B cell (primary cell): ENCODE measurements around the gene SSC5D. TPM values are rescaled to one million over a fixed set of nuclear protein-coding genes. Genes with fewer than 3 reads are reported as not detected.

Experiments
- ATAC-seq: fragments of 200-7000 bp; cut with Tn5 transposase; one replicate; pipeline ENCODE4 v1.10.0; 2021; ENCODE audit warnings: low read depth, mild to moderate bottlenecking, moderate number of reproducible peaks, moderate library complexity
- CTCF ChIA-PET: fragments of 350-600 bp; sonication (Branson Sonifier 250); formaldehyde crosslinking; loops from one replicate; lab custom pipeline; 2021; ENCODE audit warnings: antibody characterized with exemption, inconsistent platforms; lab: Charles Lee
- POLR2A ChIA-PET: fragments of 350-600 bp; sonication (Branson Sonifier 250); formaldehyde crosslinking; loops from one replicate; lab custom pipeline; 2021; ENCODE audit warnings: antibody characterized with exemption; lab: Charles Lee
- DNase-seq: peaks from one replicate; pipeline ENCODE4 v3.0.0; 2013
- H2AFZ ChIP-seq: 2 replicates; pipeline ENCODE4 v1.6.1; 2012; ENCODE audit warnings: mild to moderate bottlenecking, low read depth, low read length; ENCODE audit not compliant: insufficient read depth, poor library complexity, severe bottlenecking
- H3K27ac ChIP-seq, 2 donors: 1 replicate in 1 of 2; 2 replicates in 1 of 2; pipeline ENCODE4 v1.5.1; 2012 to 2013; ENCODE audit warnings: low read length in 2 of 2, mild to moderate bottlenecking in 2 of 2, moderate library complexity in 1 of 2
- H3K27me3 ChIP-seq, 4 experiments: fragments of 200-600 bp in 1 of 4; sonication (generic) in 1 of 4; replicated peaks in 1 of 4; 1 replicate in 2 of 4; 2 replicates in 2 of 4; pipeline versions ENCODE4 v1.6.1 to v1.7.0; 2013 to 2016; ENCODE audit warnings: low read length in 3 of 4, mild to moderate bottlenecking in 2 of 4, mixed read lengths in 1 of 4, moderate library complexity in 1 of 4; ENCODE audit not compliant: insufficient read depth in 4 of 4, control insufficient read depth in 3 of 4; ENCODE audit errors: control extremely low read depth in 1 of 4
- H3K36me3 ChIP-seq, 2 experiments: replicated peaks in 1 of 2; 1 replicate in 1 of 2; 2 replicates in 1 of 2; pipeline versions ENCODE4 v1.6.1 to v1.7.1; 2013; ENCODE audit warnings: low read length in 1 of 2; ENCODE audit not compliant: insufficient read depth in 2 of 2, control insufficient read depth in 1 of 2; ENCODE audit errors: control extremely low read depth in 1 of 2, extremely low read depth in 1 of 2
- H3K4me1 ChIP-seq, 2 donors: fragments of 200-600 bp in 1 of 2; sonication (generic) in 1 of 2; 1 replicate in 1 of 2; 2 replicates in 1 of 2; pipeline versions ENCODE4 v1.5.1 to v1.6.1; 2013 to 2017; ENCODE audit warnings: low read length in 2 of 2; ENCODE audit not compliant: control insufficient read depth in 2 of 2, insufficient read depth in 2 of 2
- H3K4me2 ChIP-seq: replicated peaks from 2 replicates; pipeline ENCODE3; 2012; ENCODE audit warnings: mild to moderate bottlenecking, low read depth, low read length; ENCODE audit not compliant: poor library complexity, severe bottlenecking
- H3K4me3 ChIP-seq, 5 experiments: fragments of 200-600 bp in 1 of 5; sonication (generic) in 1 of 5; 1 replicate in 3 of 5; 2 replicates in 2 of 5; pipeline versions ENCODE4 v1.5.1 to v1.7.0; 2011 to 2016; ENCODE audit warnings: low read length in 4 of 5, mild to moderate bottlenecking in 4 of 5, low read depth in 2 of 5, control low read depth in 1 of 5, moderate library complexity in 1 of 5; ENCODE audit not compliant: insufficient read depth in 1 of 5; ENCODE audit errors: control extremely low read depth in 1 of 5, extremely low read depth in 1 of 5
- H3K79me2 ChIP-seq: fragments of 200-600 bp; sonication (generic); one replicate; pipeline ENCODE4 v1.6.0; 2016; ENCODE audit warnings: low read length; ENCODE audit not compliant: control insufficient read depth, insufficient read depth
- H3K9ac ChIP-seq: fragments of 200-600 bp; sonication (generic); 2 replicates; pipeline ENCODE4 v1.6.1; 2017; ENCODE audit warnings: mild to moderate bottlenecking, low read length, moderate library complexity
- H3K9me3 ChIP-seq, 3 donors: one replicate each; pipeline versions ENCODE4 v1.6.1 to v1.7.1; 2013; ENCODE audit warnings: low read length in 2 of 3; ENCODE audit not compliant: control insufficient read depth in 2 of 3, insufficient read depth in 1 of 3; ENCODE audit errors: control extremely low read depth in 1 of 3
- H4K20me1 ChIP-seq: 2 replicates; pipeline ENCODE4 v1.6.0; 2012; ENCODE audit warnings: mild to moderate bottlenecking, low read length; ENCODE audit not compliant: insufficient read depth, control insufficient read depth, poor library complexity, severe bottlenecking
- H3K27ac Mint-ChIP-seq: one replicate; pipeline ENCODE4 v1.8.0; 2021; ENCODE audit warnings: mixed read lengths
- H3K27me3 Mint-ChIP-seq: one replicate; pipeline ENCODE4 v1.8.0; 2021; ENCODE audit warnings: mixed read lengths
- H3K4me1 Mint-ChIP-seq: one replicate; pipeline ENCODE4 v1.8.0; 2021; ENCODE audit warnings: mixed read lengths
- H3K4me3 Mint-ChIP-seq: one replicate; pipeline ENCODE4 v1.8.0; 2021; ENCODE audit warnings: mixed read lengths
- H3K9me3 Mint-ChIP-seq: one replicate; pipeline ENCODE4 v1.8.0; 2022; ENCODE audit warnings: mixed read lengths; ENCODE audit not compliant: insufficient read depth
- EZH2 ChIP-seq: IDR thresholded peaks from 2 replicates; pipeline ENCODE4 v1.6.1; 2012; ENCODE audit warnings: borderline replicate concordance, low read depth, mild to moderate bottlenecking, moderate library complexity, low read length; ENCODE audit not compliant: insufficient read depth, poor library complexity, severe bottlenecking
- WGBS: methylation state at CpG from one replicate; pipeline ENCODE4 v1.1.5; 2013; ENCODE audit warnings: missing lambda C conversion rate; ENCODE audit not compliant: insufficient coverage; 5-methylcytosine and 5-hydroxymethylcytosine counted together
- intact Hi-C: fragments of 100-400 bp; cut with micrococcal nuclease; formaldehyde crosslinking; loops from one replicate; pipeline ENCODE4 v1.10.0; 2022
- polyA plus RNA-seq: library from polyadenylated mRNA; depleted of rRNA; stranded (reverse); fragments of >200 nt; gene quantifications from 2 replicates; pipeline ENCODE4 v1.2.3, GENCODE V29; 2012
- total RNA-seq, 2 donors: library from RNA; stranded (reverse); fragments of 120-200 nt in 1 of 2; gene quantifications; 1 replicate in 1 of 2; 2 replicates in 1 of 2; pipeline versions ENCODE4 v1.2.3 to v1.2.4, GENCODE V29; 2013 to 2022
- TF ChIP-seq, protein P1 (sequence below): fragments of 200-600 bp; IDR thresholded peaks from one replicate; pipeline ENCODE4 v1.8.0; 2022; ENCODE audit warnings: antibody characterized with exemption, mild to moderate bottlenecking

SSC5D gene
- total and polyA plus RNA-seq, 2 donors (not counting 1 experiment from before 2014, with no cell fraction given): 0.22 to 0.44 TPM

DNA sequence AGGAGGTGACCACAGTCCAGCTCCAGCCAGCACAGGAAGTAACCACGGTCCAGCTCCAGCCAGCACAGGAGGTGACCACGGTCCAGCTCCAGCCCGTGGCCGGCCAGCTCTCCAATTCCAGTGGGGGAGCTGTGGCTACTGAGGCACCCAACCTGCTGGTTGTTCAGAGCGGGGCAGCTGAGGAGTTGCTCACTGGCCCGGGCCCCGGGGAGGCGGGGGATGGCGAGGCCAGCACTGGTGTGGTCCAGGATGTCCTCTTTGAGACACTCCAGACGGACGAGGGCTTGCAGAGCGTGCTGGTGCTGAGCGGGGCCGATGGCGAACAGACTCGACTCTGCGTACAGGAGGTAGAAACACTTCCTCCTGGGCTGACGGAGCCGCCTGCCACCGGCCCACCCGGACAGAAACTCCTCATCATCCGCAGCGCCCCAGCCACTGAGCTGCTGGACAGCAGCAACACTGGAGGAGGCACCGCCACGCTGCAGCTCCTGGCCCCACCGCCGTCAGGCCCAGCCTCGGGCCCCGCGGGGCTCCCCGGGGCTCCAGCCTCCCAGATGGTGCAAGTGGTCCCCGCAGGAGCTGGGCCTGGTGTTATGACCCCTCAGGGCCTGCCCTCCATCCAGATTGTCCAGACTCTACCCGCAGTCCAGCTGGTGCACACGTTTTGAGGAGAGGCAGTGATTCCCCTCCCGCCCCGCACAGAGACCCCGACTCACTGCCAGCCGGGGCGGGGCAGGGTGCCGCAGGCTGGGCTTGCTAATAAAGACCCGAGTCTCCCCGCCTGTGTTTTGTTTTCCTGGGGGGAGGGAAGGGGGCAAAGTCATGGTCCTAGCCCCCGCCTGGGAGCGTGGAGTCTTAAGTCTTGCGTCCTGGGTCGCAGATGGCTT, 4.3 kb upstream of the SSC5D start:
- DNase-seq (no peak), ATAC-seq (no peak)
- Histone ChIP-seq H3K27ac (peak overlapping the region in 1 of 2 donors; percentile 70), H3K27me3 (no peaks in the 10 kb centered on the region), H2AFZ (peak overlapping the region; percentile 60), H3K4me1 (peaks cover 10 to 22% of the 10 kb centered on the region in 2 donors), H3K36me3 (peaks cover 0 to 2% of the 10 kb centered on the region in 2 experiments), H3K9ac (peak overlapping the region; percentile 68), H4K20me1 (peaks cover 29% of the 10 kb centered on the region), H3K4me2 (peak overlapping the region; percentile 87), H3K4me3 (peak overlapping the region in 4 of 5 experiments; percentile 53 to 71 (median 62)), H3K9me3 (no peaks in the 10 kb centered on the region), H3K79me2 (peaks cover 18% of the 10 kb centered on the region)
- Mint-ChIP-seq H3K27ac (no peak overlapping the region), H3K4me1 (peaks cover 22% of the 10 kb centered on the region), H3K27me3 (no peaks in the 10 kb centered on the region), H3K9me3 (no peaks in the 10 kb centered on the region), H3K4me3 (peak overlapping the region; percentile 82)
- 88% methylated on average over 44 of the region's 46 CpGs for WGBS
- ChIA-PET POLR2A (no interaction called here), CTCF (interaction anchor here (2.8 kb wide), 1 partner anchor 20 kb away, joined by 15 read pairs; no protein-coding TSS in a partner anchor)
- intact Hi-C loops: no loop called here
- TF ChIP-seq EZH2: no peak
- TF ChIP-seq, protein P1, sequence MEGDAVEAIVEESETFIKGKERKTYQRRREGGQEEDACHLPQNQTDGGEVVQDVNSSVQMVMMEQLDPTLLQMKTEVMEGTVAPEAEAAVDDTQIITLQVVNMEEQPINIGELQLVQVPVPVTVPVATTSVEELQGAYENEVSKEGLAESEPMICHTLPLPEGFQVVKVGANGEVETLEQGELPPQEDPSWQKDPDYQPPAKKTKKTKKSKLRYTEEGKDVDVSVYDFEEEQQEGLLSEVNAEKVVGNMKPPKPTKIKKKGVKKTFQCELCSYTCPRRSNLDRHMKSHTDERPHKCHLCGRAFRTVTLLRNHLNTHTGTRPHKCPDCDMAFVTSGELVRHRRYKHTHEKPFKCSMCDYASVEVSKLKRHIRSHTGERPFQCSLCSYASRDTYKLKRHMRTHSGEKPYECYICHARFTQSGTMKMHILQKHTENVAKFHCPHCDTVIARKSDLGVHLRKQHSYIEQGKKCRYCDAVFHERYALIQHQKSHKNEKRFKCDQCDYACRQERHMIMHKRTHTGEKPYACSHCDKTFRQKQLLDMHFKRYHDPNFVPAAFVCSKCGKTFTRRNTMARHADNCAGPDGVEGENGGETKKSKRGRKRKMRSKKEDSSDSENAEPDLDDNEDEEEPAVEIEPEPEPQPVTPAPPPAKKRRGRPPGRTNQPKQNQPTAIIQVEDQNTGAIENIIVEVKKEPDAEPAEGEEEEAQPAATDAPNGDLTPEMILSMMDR: no peak
